Measurements from ENCODE around the gene HNMT.

DNA sequence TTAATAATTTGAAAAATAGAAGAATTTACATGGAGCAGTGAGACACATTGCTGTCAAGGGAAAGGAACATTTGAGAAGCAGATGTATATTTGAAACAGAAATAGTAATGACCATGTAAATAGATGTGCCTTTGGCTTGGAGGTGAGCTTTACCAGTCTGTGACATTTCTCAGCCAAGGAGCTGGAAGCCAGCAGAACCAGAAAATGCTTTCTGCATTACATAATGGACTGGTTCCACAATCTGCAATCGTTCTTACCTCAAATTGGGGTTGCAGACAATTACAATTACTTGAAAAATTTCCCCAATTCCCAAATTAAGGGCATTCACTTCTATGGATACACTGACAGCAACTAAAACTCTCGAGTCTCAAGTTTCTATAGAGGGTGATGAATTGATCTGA lies 59.7 kb downstream of the HNMT start:
- no peak for TF ChIP-seq CTCF (IDR thresholded peaks at IDR 0.05)
- TF ChIP-seq POLR2A (IDR thresholded peaks at IDR 0.05), result no peak

Measured in thyroid gland (tissue), 4 donors.